Measurements from ENCODE around the gene ANKRD28. TPM values are rescaled to one million over a fixed set of nuclear protein-coding genes. Genes with fewer than 3 reads are reported as not detected.

Gene ANKRD28
- total RNA-seq, 1 experiment from 2014 or later: 82.6 TPM

DNA sequence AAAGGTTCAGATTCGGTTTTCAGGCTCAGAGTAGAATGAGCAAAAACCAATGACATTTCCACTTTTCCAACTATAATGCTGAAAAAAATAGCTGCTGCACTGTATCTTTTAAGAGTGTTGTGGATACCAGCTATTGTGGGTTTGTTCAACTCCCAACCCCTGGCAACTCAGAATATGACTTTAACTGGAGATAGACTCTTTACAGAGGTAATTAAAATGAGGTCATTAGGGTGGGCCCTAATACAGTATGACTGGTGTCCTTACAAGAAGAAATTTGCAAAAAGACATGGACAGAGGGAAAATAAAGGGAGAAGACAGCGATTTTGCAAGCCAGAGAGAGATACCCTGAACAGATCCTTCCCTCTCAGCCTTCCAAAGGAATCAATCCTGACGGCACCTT lies 39.5 kb downstream of the ANKRD28 start:
- no peak for TF ChIP-seq EZH2 (IDR thresholded peaks at IDR 0.05; ENCODE audit: low read depth)
- TF ChIP-seq, protein P1, sequence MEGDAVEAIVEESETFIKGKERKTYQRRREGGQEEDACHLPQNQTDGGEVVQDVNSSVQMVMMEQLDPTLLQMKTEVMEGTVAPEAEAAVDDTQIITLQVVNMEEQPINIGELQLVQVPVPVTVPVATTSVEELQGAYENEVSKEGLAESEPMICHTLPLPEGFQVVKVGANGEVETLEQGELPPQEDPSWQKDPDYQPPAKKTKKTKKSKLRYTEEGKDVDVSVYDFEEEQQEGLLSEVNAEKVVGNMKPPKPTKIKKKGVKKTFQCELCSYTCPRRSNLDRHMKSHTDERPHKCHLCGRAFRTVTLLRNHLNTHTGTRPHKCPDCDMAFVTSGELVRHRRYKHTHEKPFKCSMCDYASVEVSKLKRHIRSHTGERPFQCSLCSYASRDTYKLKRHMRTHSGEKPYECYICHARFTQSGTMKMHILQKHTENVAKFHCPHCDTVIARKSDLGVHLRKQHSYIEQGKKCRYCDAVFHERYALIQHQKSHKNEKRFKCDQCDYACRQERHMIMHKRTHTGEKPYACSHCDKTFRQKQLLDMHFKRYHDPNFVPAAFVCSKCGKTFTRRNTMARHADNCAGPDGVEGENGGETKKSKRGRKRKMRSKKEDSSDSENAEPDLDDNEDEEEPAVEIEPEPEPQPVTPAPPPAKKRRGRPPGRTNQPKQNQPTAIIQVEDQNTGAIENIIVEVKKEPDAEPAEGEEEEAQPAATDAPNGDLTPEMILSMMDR (conservative IDR thresholded peaks at IDR 0.05): no peak
- no peak overlapping the region for H2AFZ ChIP-seq
- H3K9me2 ChIP-seq (ENCODE audit: insufficient read depth): no peaks in the 10 kb centered on the region
- intact Hi-C loops (cut with micrococcal nuclease; ENCODE audit: unreplicated experiment): no loop called here
- H3K4me3 ChIP-seq: no peak overlapping the region
- no peak overlapping the region for H3K27ac ChIP-seq
- peaks cover 20% of the 10 kb centered on the region for H3K36me3 ChIP-seq (ENCODE audit: low read depth)
- peaks cover 6% of the 10 kb centered on the region; the same call in 1 of the 2 replicates for H3K4me1 ChIP-seq (replicated peaks; ENCODE audit: insufficient read depth)
- H3K27me3 ChIP-seq (ENCODE audit: insufficient read depth, low read depth): no peaks in the 10 kb centered on the region
- H4K20me1 ChIP-seq (ENCODE audit: insufficient read depth): no peaks in the 10 kb centered on the region
- H3K79me2 ChIP-seq (ENCODE audit: low read depth): peaks cover 15% of the 10 kb centered on the region
- H3K4me2 ChIP-seq: no peak overlapping the region
- no peak for DNase-seq
- peaks cover 6% of the 10 kb centered on the region; the same call in 1 of the 2 replicates for H3F3A ChIP-seq (ENCODE audit: insufficient read depth, low read depth)
- ChIA-PET POLR2A (ENCODE audit: unreplicated experiment) (interaction anchor here (0.5 kb wide), 1 partner anchor 69 kb away, joined by 4 read pairs; no protein-coding TSS in a partner anchor), CTCF (no interaction called here)
- no peaks in the 10 kb centered on the region for H3K9me3 ChIP-seq (ENCODE audit: insufficient read depth, low read depth)
- BruUV-seq (replicated peaks): no TSS peak

DNA sequence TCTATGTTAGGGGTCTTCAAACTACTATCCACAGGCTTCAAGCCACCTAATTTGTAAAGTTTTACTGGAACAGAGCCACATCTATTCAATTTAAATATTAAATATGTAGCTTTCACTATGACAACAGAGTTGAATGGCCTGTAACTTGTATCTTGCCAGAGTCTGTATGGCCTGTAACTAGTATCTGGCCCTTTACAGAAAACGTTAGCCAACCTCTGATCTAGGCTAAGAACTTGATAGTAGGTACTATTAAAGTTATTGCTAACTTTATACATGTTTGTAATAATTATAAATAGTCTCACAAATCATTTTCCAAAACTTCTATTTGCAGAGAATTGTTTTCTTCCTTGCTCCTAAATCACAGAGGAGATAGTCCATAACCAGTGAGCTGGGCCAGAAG lies 40.0 kb downstream of the ANKRD28 start:
- Histone ChIP-seq H3K27me3 (ENCODE audit: insufficient read depth, low read depth) (no peaks in the 10 kb centered on the region), H3K4me2 (no peak overlapping the region), H3K9me3 (ENCODE audit: insufficient read depth, low read depth) (no peaks in the 10 kb centered on the region), H3K9me2 (ENCODE audit: insufficient read depth) (no peaks in the 10 kb centered on the region), H3K79me2 (ENCODE audit: low read depth) (peaks cover 15% of the 10 kb centered on the region), H2AFZ (no peak overlapping the region), H3K4me3 (no peak overlapping the region), H3K4me1 (replicated peaks; ENCODE audit: insufficient read depth) (peaks cover 6% of the 10 kb centered on the region; the same call in 1 of the 2 replicates), H3F3A (ENCODE audit: insufficient read depth, low read depth) (peaks cover 6% of the 10 kb centered on the region; the same call in 1 of the 2 replicates), H4K20me1 (ENCODE audit: insufficient read depth) (no peaks in the 10 kb centered on the region), H3K36me3 (ENCODE audit: low read depth) (peaks cover 22% of the 10 kb centered on the region), H3K27ac (no peak overlapping the region)
- ChIA-PET CTCF (no interaction called here), POLR2A (ENCODE audit: unreplicated experiment) (no interaction called here)
- TF ChIP-seq, protein P1 (conservative IDR thresholded peaks at IDR 0.05): no peak
- TF ChIP-seq EZH2 (IDR thresholded peaks at IDR 0.05; ENCODE audit: low read depth): no peak
- intact Hi-C loops (cut with micrococcal nuclease; ENCODE audit: unreplicated experiment): no loop called here
- BruUV-seq (replicated peaks): no TSS peak
- DNase-seq: no peak

DNA sequence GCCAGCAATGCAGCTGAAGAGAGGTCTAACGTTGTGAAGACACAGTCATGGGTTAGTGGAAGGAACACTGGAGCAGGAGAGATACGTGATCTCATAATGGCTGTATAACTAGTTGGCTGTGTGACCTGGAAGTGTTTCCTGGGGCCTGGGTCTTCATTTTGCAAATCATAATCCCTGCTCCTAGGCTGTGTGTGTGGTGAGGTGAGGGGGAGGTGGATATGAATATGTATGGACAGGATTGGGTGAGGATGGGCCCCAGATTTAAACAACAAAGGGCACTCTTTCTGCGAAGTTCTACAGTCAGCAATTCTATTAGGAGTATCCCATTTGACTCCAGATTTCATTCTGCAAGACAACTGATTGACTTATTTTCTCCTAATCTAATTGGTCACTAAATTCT lies 41.3 kb downstream of the ANKRD28 start:
- peaks cover 6% of the 10 kb centered on the region; the same call in 1 of the 2 replicates for H3K4me1 ChIP-seq (replicated peaks; ENCODE audit: insufficient read depth)
- ChIA-PET POLR2A (ENCODE audit: unreplicated experiment) (no interaction called here), CTCF (no interaction called here)
- no peaks in the 10 kb centered on the region for H3K9me3 ChIP-seq (ENCODE audit: insufficient read depth, low read depth)
- TF ChIP-seq EZH2 (IDR thresholded peaks at IDR 0.05; ENCODE audit: low read depth): no peak
- TF ChIP-seq, protein P1 (conservative IDR thresholded peaks at IDR 0.05): no peak
- peaks cover 23% of the 10 kb centered on the region for H3K36me3 ChIP-seq (ENCODE audit: low read depth)
- H2AFZ ChIP-seq: no peak overlapping the region
- H3K4me2 ChIP-seq: no peak overlapping the region
- H3F3A ChIP-seq (ENCODE audit: insufficient read depth, low read depth): peaks cover 6% of the 10 kb centered on the region; the same call in 1 of the 2 replicates
- no TSS peak for BruUV-seq (replicated peaks)
- no peak overlapping the region for H3K27ac ChIP-seq
- no peaks in the 10 kb centered on the region for H3K27me3 ChIP-seq (ENCODE audit: insufficient read depth, low read depth)
- no peaks in the 10 kb centered on the region for H3K9me2 ChIP-seq (ENCODE audit: insufficient read depth)
- intact Hi-C loops (cut with micrococcal nuclease; ENCODE audit: unreplicated experiment): no loop called here
- peaks cover 11% of the 10 kb centered on the region; the same call in 1 of the 2 replicates for H3K79me2 ChIP-seq (ENCODE audit: low read depth)
- no peak for DNase-seq
- H4K20me1 ChIP-seq (ENCODE audit: insufficient read depth): no peaks in the 10 kb centered on the region
- no peak overlapping the region for H3K4me3 ChIP-seq
